H9 (cell line): ENCODE measurements around the gene MAP2K7. TPM values are rescaled to one million over a fixed set of nuclear protein-coding genes. Genes with fewer than 3 reads are reported as not detected.

Source experiments
- DNase-seq: peaks from one replicate; pipeline ENCODE4 v3.0.0-alpha.2; 2017
- H2AFZ ChIP-seq: one replicate; pipeline ENCODE4 v1.6.1; 2013; ENCODE audit warnings: mild to moderate bottlenecking, low read length, control low read depth, moderate library complexity
- H2AK5ac ChIP-seq: 2 replicates; pipeline ENCODE4 v1.6.1; 2013; ENCODE audit warnings: low read length, control low read depth, mixed read lengths; ENCODE audit not compliant: insufficient read length
- H2BK120ac ChIP-seq: one replicate; pipeline ENCODE4 v1.6.1; 2013; ENCODE audit warnings: low read depth, mild to moderate bottlenecking, low read length, control low read depth, inconsistent platforms; ENCODE audit not compliant: poor library complexity, severe bottlenecking
- H2BK12ac ChIP-seq: 2 replicates; pipeline ENCODE4 v1.6.1; 2013; ENCODE audit warnings: low read length, control low read depth, mixed read lengths, low read depth; ENCODE audit not compliant: insufficient read length
- H2BK15ac ChIP-seq: 2 replicates; pipeline ENCODE4 v1.6.1; 2013; ENCODE audit warnings: low read depth, low read length, control low read depth
- H2BK20ac ChIP-seq: one replicate; pipeline ENCODE4 v1.6.1; 2013; ENCODE audit warnings: low read depth, mild to moderate bottlenecking, low read length, control low read depth, inconsistent platforms; ENCODE audit not compliant: poor library complexity, severe bottlenecking
- H2BK5ac ChIP-seq: 2 replicates; pipeline ENCODE4 v1.6.1; 2013; ENCODE audit warnings: low read length, control low read depth, mixed read lengths; ENCODE audit not compliant: insufficient read length
- H3K14ac ChIP-seq: 2 replicates; pipeline ENCODE4 v1.6.1; 2013; ENCODE audit warnings: low read length, control low read depth; ENCODE audit not compliant: insufficient read depth
- H3K18ac ChIP-seq: 2 replicates; pipeline ENCODE4 v1.6.1; 2013; ENCODE audit warnings: low read depth, mild to moderate bottlenecking, mixed read lengths, low read length, control low read depth; ENCODE audit not compliant: insufficient read length
- H3K23ac ChIP-seq: 2 replicates; pipeline ENCODE4 v1.6.1; 2013; ENCODE audit warnings: low read length, control low read depth, mixed read lengths, low read depth; ENCODE audit not compliant: insufficient read length
- H3K23me2 ChIP-seq: 2 replicates; pipeline ENCODE4 v1.6.1; 2013; ENCODE audit warnings: low read depth, mild to moderate bottlenecking, mixed read lengths, low read length, control low read depth; ENCODE audit not compliant: insufficient read length, poor library complexity, severe bottlenecking
- H3K27ac ChIP-seq: 2 replicates; pipeline ENCODE4 v1.5.1; 2013; ENCODE audit warnings: low read length, control low read depth, mixed read lengths, low read depth; ENCODE audit not compliant: insufficient read length
- H3K27me3 ChIP-seq: 2 replicates; pipeline ENCODE4 v1.6.1; 2013; ENCODE audit warnings: low read length, control low read depth, inconsistent platforms; ENCODE audit not compliant: insufficient read depth
- H3K4ac ChIP-seq: 2 replicates; pipeline ENCODE4 v1.6.1; 2013; ENCODE audit warnings: low read depth, mild to moderate bottlenecking, control low read depth, inconsistent platforms, low read length, moderate library complexity
- H3K4me1 ChIP-seq: 2 replicates; pipeline ENCODE4 v1.6.1; 2013; ENCODE audit warnings: low read length, control low read depth, inconsistent platforms; ENCODE audit not compliant: insufficient read depth
- H3K4me2 ChIP-seq: 2 replicates; pipeline ENCODE4 v1.6.1; 2013; ENCODE audit warnings: low read length, control low read depth, mixed read lengths; ENCODE audit not compliant: insufficient read length, insufficient read depth
- H3K56ac ChIP-seq: 2 replicates; pipeline ENCODE4 v1.6.1; 2013; ENCODE audit warnings: low read depth, mild to moderate bottlenecking, mixed read lengths, low read length, control low read depth; ENCODE audit not compliant: insufficient read length
- H3K79me1 ChIP-seq: 2 replicates; pipeline ENCODE4 v1.6.1; 2013; ENCODE audit warnings: low read depth, mild to moderate bottlenecking, moderate library complexity, low read length, control low read depth, inconsistent platforms; ENCODE audit not compliant: insufficient read depth, poor library complexity, severe bottlenecking
- H3K79me2 ChIP-seq: 2 replicates; pipeline ENCODE4 v1.6.1; 2013; ENCODE audit warnings: low read length, control low read depth, inconsistent platforms; ENCODE audit not compliant: insufficient read depth
- H3K9ac ChIP-seq: 2 replicates; pipeline ENCODE4 v1.6.1; 2013; ENCODE audit warnings: low read length, control low read depth, mixed read lengths; ENCODE audit not compliant: insufficient read length; ENCODE audit errors: extremely low read depth
- H3K9me3 ChIP-seq: one replicate; pipeline ENCODE4 v1.6.1; 2013; ENCODE audit warnings: low read depth, low read length, inconsistent platforms; ENCODE audit not compliant: control insufficient read depth
- H3T11ph ChIP-seq: one replicate; pipeline ENCODE4 v1.6.1; 2013; ENCODE audit warnings: mild to moderate bottlenecking, low read length, control low read depth, inconsistent platforms
- H4K20me1 ChIP-seq: one replicate; pipeline ENCODE4 v1.6.1; 2013; ENCODE audit not compliant: control insufficient read depth, insufficient read length, insufficient read depth
- H4K5ac ChIP-seq: 2 replicates; pipeline ENCODE4 v1.6.1; 2013; ENCODE audit warnings: low read depth, mild to moderate bottlenecking, mixed read lengths, low read length, control low read depth; ENCODE audit not compliant: insufficient read length
- H4K8ac ChIP-seq: replicated peaks from 2 replicates; pipeline ENCODE4 v1.6.1; 2013; ENCODE audit warnings: low read length, control low read depth, mixed read lengths, low read depth; ENCODE audit not compliant: insufficient read length
- H4K91ac ChIP-seq: 2 replicates; pipeline ENCODE4 v1.6.1; 2013; ENCODE audit warnings: low read depth, mild to moderate bottlenecking, moderate library complexity, mixed read lengths, low read length, control low read depth; ENCODE audit not compliant: insufficient read length
- H3K27ac Mint-ChIP-seq, 3 experiments: 2 replicates in 2 of 3; 3 replicates in 1 of 3; pipeline ENCODE4 v1.8.0; 2020 to 2021; ENCODE audit warnings: mixed read lengths in 3 of 3, mild to moderate bottlenecking in 1 of 3, moderate library complexity in 1 of 3
- H3K27me3 Mint-ChIP-seq: 2 replicates; pipeline ENCODE4 v1.8.0; 2021; ENCODE audit warnings: low read depth, mild to moderate bottlenecking, moderate library complexity, mixed read lengths
- H3K36me3 Mint-ChIP-seq, 3 experiments: 2 replicates in 2 of 3; 3 replicates in 1 of 3; pipeline ENCODE4 v1.8.0; 2020 to 2021; ENCODE audit warnings: low read depth in 3 of 3, mixed read lengths in 3 of 3; ENCODE audit not compliant: insufficient read depth in 1 of 3
- H3K4me1 Mint-ChIP-seq, 2 experiments: 2 replicates each; pipeline ENCODE4 v1.8.0; 2020; ENCODE audit warnings: mixed read lengths in 2 of 2
- H3K4me3 Mint-ChIP-seq, 2 experiments: 2 replicates in 1 of 2; 3 replicates in 1 of 2; pipeline ENCODE4 v1.8.0; 2020 to 2021; ENCODE audit warnings: mild to moderate bottlenecking in 2 of 2, mixed read lengths in 2 of 2, moderate library complexity in 1 of 2
- H3K9me3 Mint-ChIP-seq, 2 experiments: 2 replicates in 1 of 2; 3 replicates in 1 of 2; pipeline ENCODE4 v1.8.0; 2020; ENCODE audit warnings: mild to moderate bottlenecking in 2 of 2, mixed read lengths in 2 of 2, moderate library complexity in 1 of 2
- WGBS: extraction: QIAGEN DNeasy Blood & Tissue Kit; methylation state at CpG from one replicate; pipeline ENCODE4 v1.1.7; 2013; ENCODE audit warnings: missing lambda C conversion rate, low lambda C conversion rate, mixed read lengths; ENCODE audit not compliant: insufficient read length; ENCODE audit errors: extremely low coverage; 5-methylcytosine and 5-hydroxymethylcytosine counted together
- total RNA-seq: library from RNA; stranded (reverse); gene quantifications from 2 replicates; pipeline ENCODE4 v1.2.1, GENCODE V29; 2021
- TF ChIP-seq, protein P1 (sequence below): fragments of 200-600 bp; sonication (generic); conservative IDR thresholded peaks from 3 replicates; pipeline ENCODE4 v1.8.0; 2021; ENCODE audit warnings: antibody characterized with exemption, mild to moderate bottlenecking

Gene MAP2K7
- total RNA-seq, 1 experiment from 2014 or later, result 48.1 TPM

DNA sequence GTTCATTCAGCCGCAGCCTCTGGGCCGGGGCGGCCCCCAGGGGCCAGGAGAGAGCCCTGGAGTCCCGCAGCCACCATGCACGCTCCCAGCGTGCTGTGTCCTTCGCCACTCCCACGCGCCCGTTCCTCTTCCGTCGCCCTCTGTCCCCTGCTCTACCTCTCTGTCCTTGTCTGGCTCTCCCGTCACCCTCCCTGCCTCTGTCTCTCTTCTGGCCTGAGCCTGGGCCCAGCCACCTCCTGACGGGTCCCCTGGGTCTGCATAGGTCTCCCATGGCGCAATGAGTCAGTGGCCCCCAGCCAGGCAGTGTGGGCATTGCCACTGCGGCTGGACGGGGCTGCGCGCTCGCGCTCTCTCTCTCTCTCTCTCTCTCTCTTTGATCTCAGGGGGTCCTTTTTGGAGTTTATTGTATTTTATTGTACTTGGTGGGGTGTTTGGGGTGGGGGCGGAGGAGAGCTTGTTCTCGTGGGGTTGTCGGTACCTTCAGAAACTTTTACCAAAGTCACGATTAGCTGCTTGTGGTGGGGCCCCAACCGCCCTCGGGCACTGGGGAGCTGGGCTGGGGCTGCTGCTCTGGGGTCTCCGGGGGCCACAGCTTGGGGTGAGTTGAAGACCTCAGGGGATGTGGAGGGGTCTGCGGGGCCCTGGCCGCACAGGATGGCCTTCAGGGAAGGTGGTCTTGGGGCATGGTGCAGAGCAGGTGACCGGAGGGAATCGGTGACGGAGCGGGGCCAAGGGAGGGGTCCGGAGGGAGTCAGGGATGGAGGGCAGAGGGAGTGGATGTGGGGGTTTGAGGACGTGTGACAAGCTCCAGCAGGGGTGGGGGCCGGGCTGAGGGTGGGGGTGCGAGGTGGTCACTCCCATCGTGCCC is 9.3 kb downstream of the MAP2K7 start:
- Histone ChIP-seq H3K4me1 (no peaks in the 10 kb centered on the region), H2BK120ac (no peak overlapping the region), H3K23me2 (peaks cover 11% of the 10 kb centered on the region), H3K56ac (no peak overlapping the region), H3K18ac (no peak overlapping the region), H3K9ac (no peak overlapping the region), H2BK20ac (no peak overlapping the region), H2BK15ac (no peak overlapping the region), H3T11ph (no peak overlapping the region), H3K9me3 (no peaks in the 10 kb centered on the region), H3K4me2 (no peak overlapping the region), H3K27me3 (peaks cover 16% of the 10 kb centered on the region; the same call in 1 of the 2 replicates), H4K8ac (no peak overlapping the region), H2BK5ac (no peak overlapping the region), H4K20me1 (no peaks in the 10 kb centered on the region), H3K4ac (no peak overlapping the region), H3K23ac (no peak overlapping the region), H3K79me2 (no peaks in the 10 kb centered on the region), H2AFZ (no peak overlapping the region), H3K79me1 (no peaks in the 10 kb centered on the region), H2AK5ac (no peak overlapping the region), H4K5ac (no peak overlapping the region), H2BK12ac (no peak overlapping the region), H3K14ac (no peak overlapping the region), H4K91ac (no peak overlapping the region), H3K27ac (no peak overlapping the region)
- H3K27ac Mint-ChIP-seq, result no peak overlapping the region
- TF ChIP-seq, protein P1, sequence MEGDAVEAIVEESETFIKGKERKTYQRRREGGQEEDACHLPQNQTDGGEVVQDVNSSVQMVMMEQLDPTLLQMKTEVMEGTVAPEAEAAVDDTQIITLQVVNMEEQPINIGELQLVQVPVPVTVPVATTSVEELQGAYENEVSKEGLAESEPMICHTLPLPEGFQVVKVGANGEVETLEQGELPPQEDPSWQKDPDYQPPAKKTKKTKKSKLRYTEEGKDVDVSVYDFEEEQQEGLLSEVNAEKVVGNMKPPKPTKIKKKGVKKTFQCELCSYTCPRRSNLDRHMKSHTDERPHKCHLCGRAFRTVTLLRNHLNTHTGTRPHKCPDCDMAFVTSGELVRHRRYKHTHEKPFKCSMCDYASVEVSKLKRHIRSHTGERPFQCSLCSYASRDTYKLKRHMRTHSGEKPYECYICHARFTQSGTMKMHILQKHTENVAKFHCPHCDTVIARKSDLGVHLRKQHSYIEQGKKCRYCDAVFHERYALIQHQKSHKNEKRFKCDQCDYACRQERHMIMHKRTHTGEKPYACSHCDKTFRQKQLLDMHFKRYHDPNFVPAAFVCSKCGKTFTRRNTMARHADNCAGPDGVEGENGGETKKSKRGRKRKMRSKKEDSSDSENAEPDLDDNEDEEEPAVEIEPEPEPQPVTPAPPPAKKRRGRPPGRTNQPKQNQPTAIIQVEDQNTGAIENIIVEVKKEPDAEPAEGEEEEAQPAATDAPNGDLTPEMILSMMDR, result no peak
- DNase-seq, result no peak
- no peaks in the 10 kb centered on the region for H3K9me3 Mint-ChIP-seq
- H3K4me3 Mint-ChIP-seq, result no peak overlapping the region
- H3K4me1 Mint-ChIP-seq, result peaks cover 7 to 12% of the 10 kb centered on the region in 2 experiments
- peaks cover 39% of the 10 kb centered on the region for H3K27me3 Mint-ChIP-seq
- WGBS, result no CpG with 5 or more reads among the region's 39 CpGs
- H3K36me3 Mint-ChIP-seq, result peaks cover 13 to 28% (median 24%) of the 10 kb centered on the region in 3 experiments; a peak in 6 of 7 replicates
